SK-N-SH treated with all-trans-retinoic acid at 6 μM for 48 hours (cell line): ENCODE results near the gene TMEM151B.
A peak's percentile ranks its signal among the peaks of the same experiment; 100 is the strongest.

Experiments used
- ATAC-seq: fragments of 200-7000 bp; cut with Tn5 transposase; 3 replicates; pipeline ENCODE4 v1.9.1; 2020; ENCODE audit warnings: mild to moderate bottlenecking, moderate library complexity
- ARNTL ChIP-seq: fragments of 450-650 bp; formaldehyde crosslinking; IDR thresholded peaks from 2 replicates; pipeline ENCODE4 v1.5.0; 2020; ENCODE audit warnings: low read depth, mild to moderate bottlenecking, moderate library complexity, borderline replicate concordance
- CREB5 ChIP-seq: fragments of 250-450 bp; sonication (Bioruptor Pico); IDR thresholded peaks from 2 replicates; pipeline ENCODE4 v1.5.1; 2020; ENCODE audit warnings: low read depth, mild to moderate bottlenecking, moderate library complexity
- CSDC2 ChIP-seq: fragments of 250-450 bp; sonication (Bioruptor Pico); IDR thresholded peaks from 2 replicates; pipeline ENCODE4 v1.5.0; 2020; ENCODE audit warnings: mild to moderate bottlenecking, moderate library complexity
- CSRNP3 ChIP-seq: fragments of 250-450 bp; sonication (Bioruptor Pico); IDR thresholded peaks from 2 replicates; pipeline ENCODE4 v1.5.1; 2021; ENCODE audit warnings: mild to moderate bottlenecking, moderate library complexity
- ESRRG ChIP-seq: fragments of 250-450 bp; sonication (Bioruptor Pico); IDR thresholded peaks from 2 replicates; pipeline ENCODE4 v1.6.1; 2021; ENCODE audit warnings: mild to moderate bottlenecking
- GLIS3 ChIP-seq: fragments of 250-450 bp; sonication (Bioruptor Pico); IDR thresholded peaks from 2 replicates; pipeline ENCODE4 v1.5.0; 2020; ENCODE audit warnings: mild to moderate bottlenecking, moderate library complexity
- ISL1 ChIP-seq: fragments of 250-450 bp; sonication (Bioruptor Pico); IDR thresholded peaks from 2 replicates; pipeline ENCODE4 v2.1.2; 2022; ENCODE audit warnings: mild to moderate bottlenecking, moderate library complexity
- OSR1 ChIP-seq: fragments of 250-450 bp; sonication (Bioruptor Pico); IDR thresholded peaks from 2 replicates; pipeline ENCODE4 v1.8.0; 2022; ENCODE audit warnings: moderate library complexity, mild to moderate bottlenecking, inconsistent platforms
- PATZ1 ChIP-seq: fragments of 250-450 bp; sonication (Bioruptor Pico); IDR thresholded peaks from 2 replicates; pipeline ENCODE4 v1.8.0; 2020; ENCODE audit warnings: mild to moderate bottlenecking, moderate library complexity, borderline replicate concordance
- PPARA ChIP-seq: fragments of 250-450 bp; sonication (Bioruptor Pico); IDR thresholded peaks from 2 replicates; pipeline ENCODE4 v1.5.0; 2020; ENCODE audit warnings: mild to moderate bottlenecking, borderline replicate concordance
- RARB ChIP-seq: fragments of 250-450 bp; sonication (Bioruptor Pico); IDR thresholded peaks from 2 replicates; pipeline ENCODE4 v1.8.0; 2021; ENCODE audit warnings: mild to moderate bottlenecking, moderate library complexity
- TCF4 ChIP-seq: fragments of 250-450 bp; sonication (Bioruptor Pico); IDR thresholded peaks from 2 replicates; pipeline ENCODE4 v1.8.0; 2021; ENCODE audit warnings: mild to moderate bottlenecking, moderate library complexity, borderline replicate concordance
- TOX ChIP-seq: fragments of 250-450 bp; sonication (Bioruptor Pico); IDR thresholded peaks from 2 replicates; pipeline ENCODE4 v1.8.0; 2021; ENCODE audit warnings: mild to moderate bottlenecking, moderate library complexity, borderline replicate concordance
- TSHZ2 ChIP-seq: fragments of 250-450 bp; sonication (Bioruptor Pico); IDR thresholded peaks from 2 replicates; pipeline ENCODE4 v1.5.0; 2020; ENCODE audit warnings: mild to moderate bottlenecking, moderate library complexity
- ZC3H10 ChIP-seq: fragments of 250-450 bp; sonication (Bioruptor Pico); IDR thresholded peaks from 2 replicates; pipeline ENCODE4 v1.5.1; 2021; ENCODE audit warnings: mild to moderate bottlenecking, moderate library complexity
- ZFP3 ChIP-seq: fragments of 250-450 bp; sonication (Bioruptor Pico); IDR thresholded peaks from 2 replicates; pipeline ENCODE4 v1.5.0; 2020; ENCODE audit warnings: mild to moderate bottlenecking, moderate library complexity
- ZFP30 ChIP-seq: fragments of 450-650 bp; formaldehyde crosslinking; IDR thresholded peaks from 2 replicates; pipeline ENCODE4 v1.5.0; 2022; ENCODE audit warnings: mild to moderate bottlenecking, moderate library complexity
- ZNF565 ChIP-seq: fragments of 450-650 bp; formaldehyde crosslinking; conservative IDR thresholded peaks from 2 replicates; pipeline ENCODE4 v1.5.0; 2020; ENCODE audit warnings: low read depth, mild to moderate bottlenecking, moderate library complexity
- ZNF8 ChIP-seq: fragments of 450-650 bp; formaldehyde crosslinking; IDR thresholded peaks from 2 replicates; pipeline ENCODE4 v1.5.0; 2020; ENCODE audit warnings: mild to moderate bottlenecking, moderate library complexity

TMEM151B gene

GRCh38 chr6:44267252-44267651, 3.0 kb upstream of the TMEM151B start:
- TF ChIP-seq TCF4 (CRISPR knock-in tag) (no peak), CREB5 (CRISPR knock-in tag) (no peak), ZNF8 (no peak), ESRRG (CRISPR knock-in tag) (no peak), ZFP3 (CRISPR knock-in tag) (no peak), OSR1 (CRISPR knock-in tag) (no peak), PPARA (CRISPR knock-in tag) (no peak), RARB (CRISPR knock-in tag) (no peak), ARNTL (CRISPR knock-in tag) (no peak), ISL1 (CRISPR knock-in tag) (no peak), GLIS3 (no peak), ZFP30 (CRISPR knock-in tag) (no peak), TSHZ2 (CRISPR knock-in tag) (no peak), ZNF565 (CRISPR knock-in tag) (no peak)

GRCh38 chr6:44268095-44268628, 2.1 kb upstream of the TMEM151B start:
- TF ChIP-seq ZNF8: no peak
- TF ChIP-seq ZC3H10: no peak
- TF ChIP-seq CSRNP3 (CRISPR knock-in tag): no peak
- no peak for TF ChIP-seq ESRRG (CRISPR knock-in tag)
- no peak for TF ChIP-seq TOX (CRISPR knock-in tag)
- no peak for TF ChIP-seq CREB5 (CRISPR knock-in tag)
- no peak for TF ChIP-seq TCF4 (CRISPR knock-in tag)
- no peak for TF ChIP-seq ZFP30 (CRISPR knock-in tag)
- ATAC-seq: peak; percentile 17; the same call in 2 of the 3 replicates

More at GRCh38 chr6:44267252-44267651, 3.0 kb upstream of the TMEM151B start:
- ATAC-seq: no peak

- ATAC-seq: no peak
- no peak for TF ChIP-seq CSDC2
- no peak for TF ChIP-seq PPARA (CRISPR knock-in tag)
- no peak for TF ChIP-seq CSRNP3 (CRISPR knock-in tag)
- TF ChIP-seq ZNF8: no peak
- TF ChIP-seq ZFP3 (CRISPR knock-in tag): no peak
- TF ChIP-seq ZFP30 (CRISPR knock-in tag): no peak
- no peak for TF ChIP-seq PATZ1 (CRISPR knock-in tag)
These were observed 901 bp upstream of the TMEM151B start for GRCh38 chr6:44269178-44269920.
